ENCODE data around the gene ATP1A4.

DNA sequence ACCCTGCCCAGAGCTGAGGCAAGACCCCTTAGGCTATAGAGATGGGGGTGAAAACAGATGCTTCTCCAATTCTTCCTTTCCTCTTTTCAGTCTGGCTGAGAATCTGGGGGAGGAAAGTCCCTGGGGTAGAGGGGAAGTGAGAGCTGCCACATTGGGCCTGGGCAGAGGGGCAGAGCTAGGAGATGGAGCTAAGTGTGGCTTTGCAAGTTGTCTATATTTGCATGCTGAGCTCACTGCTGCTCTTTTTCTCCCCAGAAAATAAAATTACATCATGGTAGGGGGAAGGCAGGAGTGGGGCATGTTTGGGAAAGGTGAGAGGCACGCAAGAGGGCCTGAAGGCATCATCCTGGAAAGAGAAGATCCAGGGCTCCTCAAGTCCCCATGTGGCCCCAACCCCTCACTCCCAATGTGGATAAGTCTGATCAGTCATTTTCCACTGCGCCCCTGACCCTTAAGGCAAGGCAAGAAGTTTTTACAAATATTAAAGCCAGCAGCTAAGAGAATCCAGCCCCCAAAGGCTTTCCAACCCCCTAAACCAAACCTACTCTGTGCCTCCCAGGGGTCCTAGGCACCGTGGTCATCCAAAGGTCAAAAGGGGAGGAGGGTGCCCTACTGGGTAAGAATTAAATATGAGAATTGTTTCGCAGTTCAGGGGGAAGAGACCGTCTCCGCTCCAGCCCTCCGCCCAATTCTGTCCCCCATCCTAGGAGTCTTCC lies 53.3 kb downstream of the ATP1A4 start:
- TF ChIP-seq POLR2A (IDR thresholded peaks at IDR 0.05) (no peak), CTCF (IDR thresholded peaks at IDR 0.05) (no peak), POLR2AphosphoS5 (IDR thresholded peaks at IDR 0.05) (no peak), EP300 (IDR thresholded peaks at IDR 0.05) (no peak)

Measured in sigmoid colon (tissue), 4 donors.